ENCODE data around the gene TLCD5. TPM values are rescaled to one million over a fixed set of nuclear protein-coding genes. Genes with fewer than 3 reads are reported as not detected.

The TLCD5 gene
- polyA plus RNA-seq, 1 experiment: 8.0 TPM

- no peaks in the 10 kb centered on the region for H3K27me3 ChIP-seq (ENCODE audit: control insufficient read depth, insufficient read depth, low read length)
- H3K36me3 ChIP-seq (ENCODE audit: control insufficient read depth, insufficient read depth, low read length): peaks cover 3% of the 10 kb centered on the region
- no peak overlapping the region for H3K4me3 ChIP-seq (ENCODE audit: low read depth, low read length)
- no peak for TF ChIP-seq CTCF (IDR thresholded peaks at IDR 0.05; ENCODE audit: insufficient read depth, low read depth, low read length)
- no peak for DNase-seq (ENCODE audit: low read depth)
- CTCF ChIA-PET: interaction anchor here (1.0 to 2.4 kb wide), 4 partner anchors 8 to 24 kb away, joined by 3 to 15 read pairs (median 4); partner anchors contain the start of gene ARHGEF12
- POLR2A ChIA-PET: no interaction called here
Observed at GRCh38 chr11:120326845-120327281, 1.8 kb downstream of the TLCD5 start.

- H3K4me3 ChIP-seq (ENCODE audit: low read depth, low read length): no peak overlapping the region
- H3K36me3 ChIP-seq (ENCODE audit: control insufficient read depth, insufficient read depth, low read length): peaks cover 3% of the 10 kb centered on the region
- DNase-seq (ENCODE audit: low read depth): no peak
- ChIA-PET CTCF (interaction anchor here (1.3 to 2.4 kb wide), 2 partner anchors 9 to 25 kb away, joined by 4 to 15 read pairs; partner anchors contain the start of gene ARHGEF12), POLR2A (no interaction called here)
- H3K27me3 ChIP-seq (ENCODE audit: control insufficient read depth, insufficient read depth, low read length): no peaks in the 10 kb centered on the region
- TF ChIP-seq CTCF (IDR thresholded peaks at IDR 0.05; ENCODE audit: insufficient read depth, low read depth, low read length): no peak
Observed at GRCh38 chr11:120327311-120327710, 2.2 kb downstream of the TLCD5 start.

GRCh38 chr11:120329556-120329955 is 4.5 kb downstream of the TLCD5 start:
- CTCF ChIA-PET: no interaction called here
- no peak for DNase-seq (ENCODE audit: low read depth)
- peaks cover 3% of the 10 kb centered on the region for H3K36me3 ChIP-seq (ENCODE audit: control insufficient read depth, insufficient read depth, low read length)
- H3K27me3 ChIP-seq (ENCODE audit: control insufficient read depth, insufficient read depth, low read length): no peaks in the 10 kb centered on the region
- no peak overlapping the region for H3K4me3 ChIP-seq (ENCODE audit: low read depth, low read length)
- no peak for TF ChIP-seq CTCF (IDR thresholded peaks at IDR 0.05; ENCODE audit: insufficient read depth, low read depth, low read length)
- POLR2A ChIA-PET: no interaction called here

GRCh38 chr11:120330045-120330444 is 4.9 kb downstream of the TLCD5 start:
- Histone ChIP-seq H3K27me3 (ENCODE audit: control insufficient read depth, insufficient read depth, low read length) (no peaks in the 10 kb centered on the region), H3K36me3 (ENCODE audit: control insufficient read depth, insufficient read depth, low read length) (peaks cover 3% of the 10 kb centered on the region), H3K4me3 (ENCODE audit: low read depth, low read length) (no peak overlapping the region)
- TF ChIP-seq CTCF (IDR thresholded peaks at IDR 0.05; ENCODE audit: insufficient read depth, low read depth, low read length): no peak
- POLR2A ChIA-PET: no interaction called here
- CTCF ChIA-PET: no interaction called here
- DNase-seq (ENCODE audit: low read depth): no peak

- TF ChIP-seq CTCF (IDR thresholded peaks at IDR 0.05; ENCODE audit: insufficient read depth, low read depth, low read length): no peak
- Histone ChIP-seq H3K36me3 (ENCODE audit: control insufficient read depth, insufficient read depth, low read length) (peaks cover 3% of the 10 kb centered on the region), H3K27me3 (ENCODE audit: control insufficient read depth, insufficient read depth, low read length) (no peaks in the 10 kb centered on the region), H3K4me3 (ENCODE audit: low read depth, low read length) (no peak overlapping the region)
- CTCF ChIA-PET: interaction anchor here (1.2 kb wide), 1 partner anchor 26 kb away, joined by 3 read pairs; no protein-coding TSS in a partner anchor
- DNase-seq (ENCODE audit: low read depth): peak; percentile 62
- POLR2A ChIA-PET: no interaction called here
Observed at GRCh38 chr11:120331301-120331996, 6.3 kb downstream of the TLCD5 start.

All from BJ (cell line).